ENCODE measurements around the gene PCGF1. TPM values are rescaled to one million over a fixed set of nuclear protein-coding genes. Genes with fewer than 3 reads are reported as not detected.

The PCGF1 gene
- total RNA-seq, 1 experiment from 2014 or later = 28.1 TPM

DNA sequence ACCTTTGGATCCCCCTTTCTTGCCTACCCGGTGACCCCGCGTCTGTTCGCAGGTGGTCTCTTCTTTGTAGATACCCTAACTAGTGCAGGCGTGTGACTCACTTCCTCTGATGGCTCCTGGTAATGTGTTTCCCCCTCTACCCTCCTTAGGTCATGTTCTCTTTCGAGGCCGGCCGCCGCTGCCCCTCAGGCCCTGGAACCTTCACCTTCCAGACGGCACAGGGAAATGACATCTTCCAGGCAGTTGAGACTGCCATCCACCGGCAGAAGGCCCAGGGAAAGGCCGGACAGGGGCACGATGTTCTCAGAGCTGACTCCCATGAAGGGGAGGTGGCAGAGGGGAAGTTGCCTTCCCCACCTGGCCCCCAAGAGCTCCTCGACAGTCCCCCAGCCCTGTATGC, 48.7 kb upstream of the PCGF1 start:
- no peaks in the 10 kb centered on the region for H3K79me1 ChIP-seq (ENCODE audit: insufficient read depth, low read depth, low read length, poor library complexity, severe bottlenecking)
- H3K4me1 ChIP-seq (ENCODE audit: insufficient read depth, low read length) = 0 out of 2 replicates have a peak, but pooled peaks cover 5% of the 10 kb centered on the region
- H3K4me3 Mint-ChIP-seq = peak overlapping the region; percentile 92 to 93; a peak in 4 of 5 replicates
- no peak overlapping the region for H2BK20ac ChIP-seq (ENCODE audit: low read depth, low read length, poor library complexity, severe bottlenecking)
- H3K4me1 Mint-ChIP-seq = peaks cover 24 to 30% of the 10 kb centered on the region in 2 experiments
- no peak overlapping the region for H4K91ac ChIP-seq (ENCODE audit: insufficient read length, low read depth, low read length)
- no peaks in the 10 kb centered on the region for H4K20me1 ChIP-seq (ENCODE audit: control insufficient read depth, insufficient read depth, insufficient read length)
- no peak overlapping the region for H4K8ac ChIP-seq (replicated peaks; ENCODE audit: insufficient read length, low read depth, low read length)
- peaks cover 0 to 23% (median 15%) of the 10 kb centered on the region in 3 experiments; a peak in 6 of 7 replicates for H3K36me3 Mint-ChIP-seq (ENCODE audit: insufficient read depth in 1 of 3, low read depth in 3 of 3)
- no peak overlapping the region for H3K27ac ChIP-seq (ENCODE audit: insufficient read length, low read depth, low read length)
- no peak overlapping the region for H3K14ac ChIP-seq (ENCODE audit: insufficient read depth, low read length)
- H3K23ac ChIP-seq (ENCODE audit: insufficient read length, low read depth, low read length) = no peak overlapping the region
- H3K9me3 ChIP-seq (ENCODE audit: control insufficient read depth, low read depth, low read length) = no peaks in the 10 kb centered on the region
- H4K5ac ChIP-seq (ENCODE audit: insufficient read length, low read depth, low read length) = no peak overlapping the region
- no peak overlapping the region for H2BK5ac ChIP-seq (ENCODE audit: insufficient read length, low read length)
- WGBS (ENCODE audit: extremely low coverage, insufficient read length, low lambda C conversion rate) = no CpG with 5 or more reads among the region's 14 CpGs
- no peaks in the 10 kb centered on the region for H3K79me2 ChIP-seq (ENCODE audit: insufficient read depth, low read length)
- peaks cover 48% of the 10 kb centered on the region for H3K27me3 Mint-ChIP-seq (ENCODE audit: low read depth)
- H3T11ph ChIP-seq (ENCODE audit: low read length) = no peak overlapping the region
- DNase-seq = no peak
- peaks cover 20% of the 10 kb centered on the region for H3K23me2 ChIP-seq (ENCODE audit: insufficient read length, low read depth, low read length, poor library complexity, severe bottlenecking)
- TF ChIP-seq, protein P1, sequence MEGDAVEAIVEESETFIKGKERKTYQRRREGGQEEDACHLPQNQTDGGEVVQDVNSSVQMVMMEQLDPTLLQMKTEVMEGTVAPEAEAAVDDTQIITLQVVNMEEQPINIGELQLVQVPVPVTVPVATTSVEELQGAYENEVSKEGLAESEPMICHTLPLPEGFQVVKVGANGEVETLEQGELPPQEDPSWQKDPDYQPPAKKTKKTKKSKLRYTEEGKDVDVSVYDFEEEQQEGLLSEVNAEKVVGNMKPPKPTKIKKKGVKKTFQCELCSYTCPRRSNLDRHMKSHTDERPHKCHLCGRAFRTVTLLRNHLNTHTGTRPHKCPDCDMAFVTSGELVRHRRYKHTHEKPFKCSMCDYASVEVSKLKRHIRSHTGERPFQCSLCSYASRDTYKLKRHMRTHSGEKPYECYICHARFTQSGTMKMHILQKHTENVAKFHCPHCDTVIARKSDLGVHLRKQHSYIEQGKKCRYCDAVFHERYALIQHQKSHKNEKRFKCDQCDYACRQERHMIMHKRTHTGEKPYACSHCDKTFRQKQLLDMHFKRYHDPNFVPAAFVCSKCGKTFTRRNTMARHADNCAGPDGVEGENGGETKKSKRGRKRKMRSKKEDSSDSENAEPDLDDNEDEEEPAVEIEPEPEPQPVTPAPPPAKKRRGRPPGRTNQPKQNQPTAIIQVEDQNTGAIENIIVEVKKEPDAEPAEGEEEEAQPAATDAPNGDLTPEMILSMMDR (conservative IDR thresholded peaks at IDR 0.05) = no peak
- no peak overlapping the region; a peak in 1 of 7 replicates for H3K27ac Mint-ChIP-seq
- H2BK15ac ChIP-seq (ENCODE audit: low read depth, low read length) = no peak overlapping the region
- no peak overlapping the region for H3K4ac ChIP-seq (ENCODE audit: low read depth, low read length)
- H3K27me3 ChIP-seq (ENCODE audit: insufficient read depth, low read length) = no peaks in the 10 kb centered on the region; the same call in 1 of the 2 replicates
- no peak overlapping the region for H3K56ac ChIP-seq (ENCODE audit: insufficient read length, low read depth, low read length)
- no peak overlapping the region for H2AFZ ChIP-seq (ENCODE audit: low read length)
- no peak overlapping the region for H3K18ac ChIP-seq (ENCODE audit: insufficient read length, low read depth, low read length)
- H3K9me3 Mint-ChIP-seq = no peaks in the 10 kb centered on the region
- H3K9ac ChIP-seq (ENCODE audit: extremely low read depth, insufficient read length, low read length) = no peak overlapping the region
- no peak overlapping the region for H2BK12ac ChIP-seq (ENCODE audit: insufficient read length, low read depth, low read length)
- no peak overlapping the region for H2AK5ac ChIP-seq (ENCODE audit: insufficient read length, low read length)
- no peak overlapping the region for H2BK120ac ChIP-seq (ENCODE audit: low read depth, low read length, poor library complexity, severe bottlenecking)
- H3K4me2 ChIP-seq (ENCODE audit: insufficient read depth, insufficient read length, low read length) = no peak overlapping the region

All from H9 (cell line).